Endothelial cell of umbilical vein (primary cell): ENCODE data around the gene ZNF99.

Experiments used
- CTCF ChIP-seq, 2 donors: IDR thresholded peaks; 1 replicate in 1 of 2; 2 replicates in 1 of 2; pipeline ENCODE4 v1.5.1; 2011; ENCODE audit warnings: low read length in 2 of 2, mild to moderate bottlenecking in 2 of 2, moderate library complexity in 2 of 2, control low read depth in 1 of 2, inconsistent platforms in 1 of 2, low read depth in 1 of 2; ENCODE audit not compliant: insufficient read depth in 1 of 2; ENCODE audit errors: extremely low read depth in 1 of 2
- EZH2 ChIP-seq: IDR thresholded peaks from 2 replicates; pipeline ENCODE4 v1.6.1; 2012; ENCODE audit warnings: borderline replicate concordance, low read depth, mild to moderate bottlenecking, moderate library complexity, low read length, inconsistent platforms; ENCODE audit not compliant: severe bottlenecking
- MAX ChIP-seq: IDR thresholded peaks from 2 replicates; pipeline ENCODE4 v1.6.1; 2011; ENCODE audit not compliant: insufficient read depth, insufficient read length
- MYC ChIP-seq: IDR thresholded peaks from one replicate; pipeline ENCODE4 v1.6.1; 2011; ENCODE audit warnings: mild to moderate bottlenecking, low read depth, low read length
- POLR2A ChIP-seq: IDR thresholded peaks from 2 replicates; pipeline ENCODE4 v1.6.1; 2012; ENCODE audit warnings: low read depth, mild to moderate bottlenecking, control low read depth, low read length
- POLR2AphosphoS5 ChIP-seq: IDR thresholded peaks from 2 replicates; pipeline ENCODE4 v1.6.1; 2012; ENCODE audit warnings: low read depth, mild to moderate bottlenecking, control low read depth, low read length, moderate library complexity; ENCODE audit not compliant: insufficient read depth

GRCh38 chr19:22832031-22832762, 48.2 kb upstream of the ZNF99 start, which contains the start of gene ZNF723:
- TF ChIP-seq CTCF (IDR thresholded peaks at IDR 0.05; ENCODE audit: extremely low read depth in 1 of 2, insufficient read depth in 1 of 2, low read depth in 1 of 2, low read length in 2 of 2) (no peak), MAX (no peak), POLR2A (no peak), MYC (no peak), EZH2 (no peak), POLR2AphosphoS5 (no peak)
